HFF-Myc (cell line): Measurements from ENCODE around the gene ESYT1.

ENCODE experiments used
- DNase-seq: peaks from one replicate; pipeline ENCODE4 v3.0.0-alpha.2; 2011; ENCODE audit warnings: low read depth; ENCODE audit errors: extremely low read depth
- H3K4me3 ChIP-seq: replicated peaks from 2 replicates; pipeline ENCODE4 v1.5.1; 2011; ENCODE audit warnings: low read depth, mild to moderate bottlenecking, control low read depth, low read length
- CTCF ChIP-seq: IDR thresholded peaks from 2 replicates; pipeline ENCODE4 v1.5.1; 2012; ENCODE audit warnings: mild to moderate bottlenecking, low read depth, low read length, control low read depth; ENCODE audit errors: missing control alignments

The ESYT1 gene

DNA sequence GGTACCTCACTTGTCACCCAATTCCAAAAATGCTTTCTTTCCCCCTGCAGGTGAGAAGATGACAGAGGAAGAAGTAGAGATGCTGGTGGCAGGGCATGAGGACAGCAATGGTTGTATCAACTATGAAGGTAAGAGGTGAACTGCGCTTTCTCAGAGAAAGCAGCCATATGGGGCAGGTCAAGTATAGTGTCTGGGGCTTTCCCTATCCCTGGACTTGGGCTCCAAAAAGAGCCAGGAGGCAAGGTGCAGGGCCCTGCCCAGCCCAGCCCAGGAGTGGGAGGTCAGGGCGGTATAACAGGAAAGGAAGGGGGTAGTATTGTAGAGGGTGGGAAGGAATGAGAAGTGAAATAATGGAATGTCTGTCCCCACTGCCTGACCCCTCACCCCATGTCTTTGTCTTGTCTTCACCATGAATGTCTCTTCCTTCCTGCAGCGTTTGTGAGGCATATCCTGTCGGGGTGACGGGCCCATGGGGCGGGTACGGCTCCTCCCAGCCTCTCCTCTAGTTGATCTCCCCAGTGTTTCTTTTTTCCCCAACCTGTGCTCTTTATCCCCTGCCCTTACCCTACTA is 32.2 kb downstream of the ESYT1 start:
- no peak for DNase-seq
- TF ChIP-seq CTCF, result no peak
- H3K4me3 ChIP-seq, result peak overlapping the region; percentile 96

GRCh38 chr12:56160894-56161689 is 33.0 kb downstream of the ESYT1 start:
- TF ChIP-seq CTCF, result no peak
- peak overlapping the region; percentile 96 for H3K4me3 ChIP-seq
- no peak for DNase-seq

DNA sequence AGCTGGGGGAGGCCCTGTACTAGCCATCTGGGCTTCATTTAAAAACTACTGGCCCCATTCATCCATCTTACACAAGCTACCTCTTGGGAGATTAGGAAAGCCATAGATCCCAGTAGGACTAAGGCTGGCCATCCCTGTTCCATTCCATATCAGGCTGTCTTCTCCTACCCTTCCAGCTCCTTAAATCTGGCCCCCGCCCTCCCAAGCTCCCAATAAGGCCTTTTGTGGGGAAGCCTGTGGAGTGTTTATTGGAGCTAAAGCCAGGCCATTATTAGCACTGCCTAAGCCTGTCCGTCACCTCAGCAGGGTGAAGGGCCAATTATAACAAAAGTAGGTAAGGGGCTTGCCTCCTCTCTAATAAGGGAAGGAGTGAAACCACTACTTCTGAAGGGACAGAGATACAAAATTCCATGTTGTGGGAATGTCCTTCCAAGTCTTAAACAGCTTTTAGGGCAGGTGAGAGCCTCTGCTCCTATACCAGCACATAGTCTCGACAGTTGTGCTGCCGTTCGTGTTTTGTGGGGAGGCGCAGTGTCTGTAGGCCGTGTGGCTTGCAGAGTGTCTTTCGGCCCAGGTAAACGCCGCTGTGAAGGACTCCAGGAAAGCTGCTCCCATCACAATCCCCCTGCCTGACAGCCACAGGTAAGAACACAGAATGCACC is 33.8 kb downstream of the ESYT1 start:
- no peak for DNase-seq
- no peak overlapping the region for H3K4me3 ChIP-seq
- TF ChIP-seq CTCF, result no peak

GRCh38 chr12:56162468-56163290 is 34.6 kb downstream of the ESYT1 start:
- H3K4me3 ChIP-seq, result no peak overlapping the region
- DNase-seq, result no peak
- TF ChIP-seq CTCF, result no peak

GRCh38 chr12:56163533-56164344 is 35.7 kb downstream of the ESYT1 start:
- H3K4me3 ChIP-seq, result no peak overlapping the region
- no peak for DNase-seq
- TF ChIP-seq CTCF, result no peak

DNA sequence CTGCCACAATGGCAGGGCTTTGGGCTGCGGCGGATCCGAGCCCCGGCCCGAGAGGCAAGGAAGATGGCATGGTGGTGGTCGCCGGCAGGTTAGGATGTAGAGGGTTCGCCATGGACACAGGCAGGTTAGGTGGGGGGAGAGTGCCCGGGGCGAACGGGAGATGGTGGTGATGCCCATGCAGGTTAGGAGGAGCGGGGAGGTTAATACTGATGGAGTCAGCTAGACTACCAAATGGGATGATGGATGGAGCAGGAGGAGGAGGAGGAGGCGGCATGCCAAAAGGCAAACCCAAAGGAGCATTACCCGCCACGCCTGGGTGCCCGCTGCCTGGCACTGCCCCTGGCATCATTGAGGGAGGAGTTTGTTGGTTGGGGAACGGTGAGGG is 36.3 kb downstream of the ESYT1 start:
- TF ChIP-seq CTCF, result no peak
- DNase-seq, result no peak
- H3K4me3 ChIP-seq, result no peak overlapping the region
